Hematopoietic multipotent progenitor cell treated with erythropoietin and hydrocortisone succinate and interleukin-3 and kit ligand, for 15 days (in vitro differentiated cells): ENCODE data around the gene IQCH.
A peak's percentile ranks its signal among the peaks of the same experiment; 100 is the strongest.
"Not testable (repeated sequence)": the region's sequence is repeated elsewhere in the genome, so short reads cannot be mapped to it uniquely, and the experiment has no call there.

Experiments used
- DNase-seq: peaks from one replicate; pipeline ENCODE4 v3.0.0-alpha.2; 2015; ENCODE audit warnings: low spot score

The IQCH gene

GRCh38 chr15:67446449-67446848, 191.9 kb downstream of the IQCH start:
- no peak for DNase-seq

DNA sequence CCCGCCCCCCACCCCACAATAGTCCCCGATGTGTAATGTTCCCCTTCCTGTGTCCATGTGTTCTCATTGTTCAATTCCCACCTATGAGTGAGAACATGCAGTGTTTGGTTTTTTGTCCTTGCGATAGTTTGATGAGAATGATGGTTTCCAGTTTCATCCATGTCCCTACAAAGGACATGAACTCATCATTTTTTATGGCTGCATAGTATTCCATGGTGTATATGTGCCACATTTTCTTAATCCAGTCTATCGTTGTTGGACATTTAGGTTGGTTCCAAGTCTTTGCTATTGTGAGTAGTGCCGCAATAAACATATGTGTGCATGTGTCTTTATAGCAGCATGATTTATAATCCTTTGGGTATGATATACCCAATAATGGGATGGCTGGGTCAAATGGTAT, 193.8 kb downstream of the IQCH start:
- not testable (repeated sequence) for DNase-seq

- DNase-seq: not testable (repeated sequence)
These were observed 199.1 kb downstream of the IQCH start for GRCh38 chr15:67453703-67454102.

GRCh38 chr15:67456677-67457529, 202.3 kb downstream of the IQCH start:
- peak; percentile 69 for DNase-seq

DNA sequence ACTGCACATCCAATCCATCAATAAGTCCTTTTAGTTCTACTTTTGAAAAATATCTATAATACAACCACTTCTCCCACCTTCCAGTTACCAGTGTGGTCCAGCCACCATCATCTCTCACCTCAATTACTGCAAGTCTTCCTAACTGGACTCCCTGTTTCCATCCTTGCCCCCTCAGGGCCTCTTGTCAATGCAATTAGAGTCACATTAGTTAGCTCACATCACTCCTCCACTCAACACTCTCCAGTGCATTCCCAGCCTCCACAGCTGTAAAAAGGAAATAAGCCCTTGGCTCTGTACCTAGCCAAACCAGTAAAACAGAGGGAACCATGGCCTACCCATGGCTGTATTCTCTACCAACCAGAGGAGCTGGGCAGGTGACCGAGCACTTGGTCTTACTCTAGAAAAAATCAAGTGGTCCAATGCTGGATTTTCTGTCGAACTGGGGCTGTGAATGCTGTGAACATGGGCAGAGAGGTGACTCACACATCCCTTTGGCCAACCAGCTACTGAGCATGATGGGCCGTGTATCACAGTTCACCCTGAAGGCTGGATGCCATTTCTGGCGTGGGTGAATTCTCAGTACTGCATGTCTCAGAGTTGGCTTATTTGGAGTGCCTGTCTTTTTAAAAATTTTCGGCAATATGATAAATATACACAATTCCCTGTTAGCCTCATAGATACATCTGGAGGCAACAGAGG, 203.9 kb downstream of the IQCH start:
- no peak for DNase-seq

- no peak for DNase-seq
These were observed 205.9 kb downstream of the IQCH start for GRCh38 chr15:67460521-67460920.

GRCh38 chr15:67461735-67462134, 207.1 kb downstream of the IQCH start:
- no peak for DNase-seq

DNA sequence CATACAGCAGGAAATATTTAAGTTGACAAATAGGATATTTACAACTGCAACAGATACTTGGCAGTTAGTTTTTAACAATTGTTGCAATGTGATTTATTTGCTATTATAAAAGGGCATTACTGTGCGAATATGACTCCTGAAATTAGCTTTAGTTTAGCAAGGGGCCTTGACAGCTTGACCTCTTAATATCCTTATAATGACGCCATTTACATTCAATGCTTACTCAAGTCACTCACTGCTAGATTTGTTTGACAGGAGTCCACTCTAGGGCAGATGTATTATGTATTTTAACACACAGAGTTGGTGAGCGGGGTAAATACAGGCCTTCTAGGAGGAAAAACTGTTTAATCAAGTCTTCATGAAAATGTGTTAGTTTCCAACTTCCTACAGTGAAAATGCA, 208.3 kb downstream of the IQCH start:
- DNase-seq: no peak

GRCh38 chr15:67463488-67463887, 208.9 kb downstream of the IQCH start:
- no peak for DNase-seq

DNA sequence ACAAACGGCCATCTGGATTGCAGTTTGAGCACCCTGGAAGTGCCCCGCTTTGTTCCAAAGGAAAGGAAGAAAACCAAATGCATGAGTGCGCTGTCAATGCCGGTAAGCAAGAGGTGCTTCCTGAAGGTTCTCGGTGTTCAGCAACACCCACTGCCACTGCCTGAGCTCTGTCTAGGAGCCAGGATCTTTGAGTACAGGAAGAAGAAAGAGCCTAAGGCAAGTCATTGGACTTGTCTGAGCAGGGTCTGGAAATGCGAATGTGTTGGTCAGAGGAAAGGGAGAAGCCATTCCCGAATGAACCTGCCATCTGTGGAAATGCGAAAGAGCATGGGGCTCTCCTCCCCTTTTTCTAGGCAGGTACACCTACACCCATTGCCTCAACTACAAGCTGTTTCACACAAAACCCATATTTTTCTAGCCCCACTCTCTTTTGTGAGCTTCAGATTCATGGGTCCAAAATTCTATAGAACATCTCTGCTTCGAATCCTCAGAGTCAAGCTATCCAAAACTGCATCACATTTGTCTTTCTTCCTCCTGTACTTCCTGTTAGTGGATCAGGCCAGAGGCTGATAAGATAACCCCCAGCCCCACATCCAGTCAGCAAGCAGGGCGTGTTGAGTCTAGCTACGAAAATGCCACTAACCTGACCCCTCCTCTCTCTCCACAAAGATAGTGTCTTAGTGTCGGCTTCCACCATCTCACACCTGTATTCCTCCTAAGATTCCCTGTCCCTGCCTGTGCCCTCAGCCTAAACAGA, 210.8 kb downstream of the IQCH start:
- no peak for DNase-seq

DNA sequence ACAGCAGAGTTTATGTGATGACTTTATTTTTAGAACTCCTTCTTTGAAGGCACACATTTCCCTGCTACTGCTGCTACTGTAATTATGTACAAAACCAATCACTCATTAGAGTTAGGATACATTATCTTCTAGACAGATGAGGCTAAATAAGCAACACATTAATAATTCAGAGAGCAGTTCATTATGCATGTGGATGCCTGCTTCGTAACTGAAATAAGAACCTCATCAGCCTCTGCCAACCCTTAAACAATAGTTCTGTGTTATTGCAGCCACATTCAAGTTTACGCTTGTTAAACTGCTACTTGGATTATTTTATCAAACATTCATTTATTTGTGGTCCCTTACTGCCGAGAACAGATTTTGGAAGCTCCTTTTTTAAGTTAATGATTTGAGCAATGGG, 213.8 kb downstream of the IQCH start:
- DNase-seq: no peak

- DNase-seq: no peak
These were observed 215.1 kb downstream of the IQCH start for GRCh38 chr15:67469680-67470079.

- no peak for DNase-seq
These were observed 218.4 kb downstream of the IQCH start for GRCh38 chr15:67472957-67473356.

GRCh38 chr15:67474405-67475110, 220.0 kb downstream of the IQCH start:
- no peak for DNase-seq

GRCh38 chr15:67479781-67480505, 225.4 kb downstream of the IQCH start:
- DNase-seq: no peak

- DNase-seq: no peak
These were observed 226.2 kb downstream of the IQCH start for GRCh38 chr15:67480741-67481140.

- no peak for DNase-seq
These were observed 227.1 kb downstream of the IQCH start for GRCh38 chr15:67481680-67482079.

- DNase-seq: no peak
These were observed 241.0 kb downstream of the IQCH start for GRCh38 chr15:67495585-67495984.

GRCh38 chr15:67501177-67501835, 246.7 kb downstream of the IQCH start:
- no peak for DNase-seq

DNA sequence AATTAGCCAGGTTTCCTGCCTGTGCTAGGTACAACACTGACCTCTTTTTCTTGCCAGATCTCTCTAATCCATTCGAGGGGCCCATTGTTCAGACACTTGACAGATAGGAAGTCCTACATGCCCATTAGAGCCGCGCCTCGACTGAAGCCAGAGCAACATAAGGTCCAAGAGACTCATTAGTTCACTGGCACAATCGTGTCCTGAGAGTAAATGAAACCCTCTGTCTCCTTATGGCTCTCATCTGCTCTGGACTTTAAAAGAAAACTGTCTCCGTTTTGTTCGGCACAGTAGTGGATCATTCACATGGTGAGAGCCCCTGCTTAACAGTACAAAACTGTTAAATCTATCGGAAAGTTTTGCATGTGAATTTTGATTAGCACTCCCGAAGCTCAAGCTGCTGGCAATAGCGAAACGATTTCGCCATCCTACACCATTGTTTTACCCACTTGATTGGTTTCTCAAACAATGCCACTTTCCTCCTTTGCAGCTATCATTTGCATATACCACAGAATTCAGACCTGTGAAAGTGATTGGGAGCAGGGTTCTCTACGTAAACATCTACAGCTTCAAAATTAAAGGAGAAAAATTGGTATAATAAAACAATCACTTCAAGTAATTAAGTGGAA, 247.4 kb downstream of the IQCH start:
- no peak for DNase-seq
